Nephron progenitor cell (in vitro differentiated cells): ENCODE data around the gene RNF167.
A peak's percentile ranks its signal among the peaks of the same experiment; 100 is the strongest.

Experiments
- DNase-seq: peaks from one replicate; pipeline ENCODE4 v3.0.0; 2021
- H3K27ac Mint-ChIP-seq: 2 replicates; pipeline ENCODE4 v1.8.0; 2021; ENCODE audit warnings: mild to moderate bottlenecking, moderate library complexity, mixed read lengths
- H3K27me3 Mint-ChIP-seq: 2 replicates; pipeline ENCODE4 v1.8.0; 2021; ENCODE audit warnings: mild to moderate bottlenecking, low read depth, mixed read lengths; ENCODE audit not compliant: poor library complexity
- H3K36me3 Mint-ChIP-seq: 2 replicates; pipeline ENCODE4 v1.8.0; 2021; ENCODE audit warnings: low read depth, mixed read lengths
- H3K4me1 Mint-ChIP-seq: 2 replicates; pipeline ENCODE4 v1.8.0; 2021; ENCODE audit warnings: mixed read lengths
- H3K4me3 Mint-ChIP-seq: 2 replicates; pipeline ENCODE4 v1.8.0; 2021; ENCODE audit warnings: mild to moderate bottlenecking, moderate library complexity, mixed read lengths
- H3K9me3 Mint-ChIP-seq: 2 replicates; pipeline ENCODE4 v1.8.0; 2021; ENCODE audit warnings: mild to moderate bottlenecking, moderate library complexity, mixed read lengths
- CTCF ChIP-seq: fragments of 200-600 bp; sonication (generic); IDR thresholded peaks from 2 replicates; pipeline ENCODE4 v1.5.0; 2021; ENCODE audit warnings: antibody characterized with exemption

RNF167 gene

GRCh38 chr17:4959261-4959965 is 19.3 kb downstream of the RNF167 start:
- no peak for DNase-seq
- Mint-ChIP-seq H3K4me3 (no peak overlapping the region), H3K27ac (peak overlapping the region; percentile 86), H3K9me3 (no peaks in the 10 kb centered on the region), H3K27me3 (peaks cover 2% of the 10 kb centered on the region), H3K36me3 (peaks cover 67% of the 10 kb centered on the region), H3K4me1 (peaks cover 30% of the 10 kb centered on the region)
- no peak for TF ChIP-seq CTCF

DNA sequence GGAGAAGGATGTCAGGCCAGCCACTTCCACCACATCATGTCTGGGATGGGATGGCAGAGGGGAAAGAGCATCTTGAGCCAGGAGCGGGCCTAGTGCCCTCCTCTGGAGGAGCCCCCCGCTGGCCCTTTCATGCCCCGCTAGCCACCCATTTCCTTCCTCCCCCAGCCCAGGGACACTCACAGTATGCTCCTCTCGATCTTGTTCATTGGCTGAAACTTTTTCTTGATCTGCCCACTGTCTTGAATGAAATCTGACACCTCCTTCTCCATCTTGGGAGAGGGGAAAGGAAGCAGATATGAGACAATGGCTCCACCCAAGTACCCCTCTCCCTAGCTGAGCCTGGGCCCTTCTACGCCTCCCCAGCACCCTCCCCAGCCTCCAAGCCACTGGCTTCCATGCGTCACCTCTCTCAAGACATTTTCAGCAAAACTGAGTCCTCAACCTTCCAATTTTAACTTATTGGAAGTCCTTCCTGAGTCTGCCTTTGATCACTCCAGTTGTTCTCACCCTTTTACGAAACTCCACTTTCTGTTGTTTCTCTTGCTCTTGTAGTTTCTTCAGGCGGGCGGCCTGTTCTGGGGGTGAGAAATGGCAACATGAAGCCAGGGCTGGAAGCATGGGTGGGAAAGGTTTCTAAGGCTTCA is 20.3 kb downstream of the RNF167 start:
- peaks cover 34% of the 10 kb centered on the region for H3K4me1 Mint-ChIP-seq
- DNase-seq = no peak
- peaks cover 4% of the 10 kb centered on the region for H3K9me3 Mint-ChIP-seq
- H3K27ac Mint-ChIP-seq = peak overlapping the region; percentile 86
- TF ChIP-seq CTCF = no peak
- H3K4me3 Mint-ChIP-seq = peak overlapping the region; percentile 4
- peaks cover 69% of the 10 kb centered on the region for H3K36me3 Mint-ChIP-seq
- H3K27me3 Mint-ChIP-seq = no peaks in the 10 kb centered on the region

DNA sequence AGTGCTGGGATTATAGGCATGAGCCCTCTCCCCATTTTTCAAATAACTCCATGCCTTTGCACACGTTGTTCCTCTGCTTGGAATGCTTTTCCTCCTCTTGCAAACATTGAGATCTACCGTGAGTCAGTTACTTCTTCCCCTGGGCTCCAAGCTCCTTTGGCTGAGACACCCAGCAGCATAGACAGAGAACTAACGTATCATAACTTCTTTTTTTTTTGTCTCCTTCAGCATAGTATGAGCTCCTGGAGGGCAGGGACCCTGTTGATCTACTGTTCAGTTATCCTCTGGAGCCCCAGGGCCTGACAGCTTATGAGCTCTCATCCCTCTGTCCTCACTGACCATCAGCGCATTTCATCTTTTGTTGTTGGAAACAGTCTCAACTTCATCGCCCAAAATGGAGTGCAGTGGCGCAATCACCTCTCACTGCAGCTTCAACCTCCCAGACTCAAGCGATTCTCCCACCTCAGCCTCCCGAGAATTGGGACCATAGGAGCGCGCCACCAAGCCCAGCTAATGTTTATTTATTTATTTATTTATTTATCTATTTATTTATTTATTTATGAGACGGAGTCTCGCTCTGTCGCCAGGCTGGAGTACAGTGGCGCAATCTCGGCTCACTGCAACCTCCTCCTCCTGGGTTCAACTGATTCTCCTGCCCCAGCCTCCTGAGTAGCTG is 25.4 kb downstream of the RNF167 start:
- peaks cover 14% of the 10 kb centered on the region for H3K9me3 Mint-ChIP-seq
- no peak for TF ChIP-seq CTCF
- no peak for DNase-seq
- H3K27ac Mint-ChIP-seq = peak overlapping the region; percentile 91
- peaks cover 42% of the 10 kb centered on the region for H3K36me3 Mint-ChIP-seq
- H3K4me1 Mint-ChIP-seq = peaks cover 19% of the 10 kb centered on the region
- H3K4me3 Mint-ChIP-seq = peak overlapping the region; percentile 49
- H3K27me3 Mint-ChIP-seq = no peaks in the 10 kb centered on the region

DNA sequence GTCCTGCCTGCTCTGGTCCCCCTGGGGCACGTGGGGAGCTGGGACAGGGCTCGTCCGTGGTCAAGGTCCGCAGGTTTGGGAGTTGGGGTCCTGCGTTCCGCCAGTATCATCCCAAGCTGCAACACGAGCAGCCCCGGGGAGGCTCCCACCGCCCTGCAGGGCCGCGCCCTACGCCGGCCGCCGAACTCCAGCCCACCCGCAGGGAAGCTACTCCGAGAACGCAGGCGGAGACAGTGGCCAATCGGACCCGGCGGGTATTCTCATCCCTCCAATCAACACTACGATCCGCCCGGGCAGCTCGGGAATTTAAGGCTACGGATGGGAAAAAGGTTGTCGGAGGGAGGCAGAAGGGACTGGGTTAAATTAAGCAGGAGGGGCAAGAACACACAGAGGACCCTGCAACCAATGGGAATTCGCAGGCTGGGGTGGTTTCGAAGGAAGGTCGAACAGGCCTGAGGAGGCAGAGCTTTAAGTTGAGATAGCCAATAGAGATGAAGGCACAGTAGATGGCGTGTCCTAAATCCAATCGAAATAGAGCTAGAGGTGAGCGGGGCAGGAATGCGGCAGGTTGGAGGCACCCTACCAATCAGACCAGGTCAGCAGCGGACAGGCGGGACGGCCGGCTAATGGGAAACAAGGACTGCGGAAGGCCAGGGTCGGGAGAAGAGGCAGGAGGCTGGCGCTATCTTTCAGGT is 26.9 kb downstream of the RNF167 start:
- Mint-ChIP-seq H3K4me3 (no peak overlapping the region), H3K9me3 (peaks cover 14% of the 10 kb centered on the region), H3K27ac (no peak overlapping the region), H3K4me1 (peaks cover 17% of the 10 kb centered on the region), H3K27me3 (peaks cover 2% of the 10 kb centered on the region), H3K36me3 (peaks cover 44% of the 10 kb centered on the region)
- DNase-seq = peak; percentile 93
- no peak for TF ChIP-seq CTCF

- H3K27ac Mint-ChIP-seq = no peak within 1 kb of the TSS
- peak; percentile 95 for DNase-seq
- peaks cover 14% of the 10 kb centered on the region for H3K9me3 Mint-ChIP-seq
- no peak within 1 kb of the TSS for H3K4me3 Mint-ChIP-seq
- TF ChIP-seq CTCF = no peak
- peaks cover 49% of the 10 kb centered on the region for H3K36me3 Mint-ChIP-seq
- peaks cover 3% of the 10 kb centered on the region for H3K27me3 Mint-ChIP-seq
- H3K4me1 Mint-ChIP-seq = peaks cover 25% of the 10 kb centered on the region
These were observed 27.7 kb downstream of the RNF167 start, which contains the start of gene SPAG7 for GRCh38 chr17:4967539-4968485. Gene SPAG7, minus strand, starts transcription at chr17:4967817. Its CDS starts 13 bp downstream, at chr17:4967804.
